DND-41 (cell line): ENCODE data around the gene ERAP2.

ENCODE experiments used
- EZH2 ChIP-seq: IDR thresholded peaks from 3 replicates; pipeline ENCODE4 v1.6.1; 2012; ENCODE audit warnings: borderline replicate concordance, low read depth, mild to moderate bottlenecking, moderate library complexity, low read length, inconsistent platforms; ENCODE audit not compliant: severe bottlenecking
- TF ChIP-seq, protein P1 (sequence below): IDR thresholded peaks from 2 replicates; pipeline ENCODE4 v1.5.1; 2012; ENCODE audit warnings: borderline replicate concordance, low read length, moderate library complexity, mild to moderate bottlenecking; ENCODE audit not compliant: poor library complexity, severe bottlenecking; ENCODE audit errors: extremely low read depth

DNA sequence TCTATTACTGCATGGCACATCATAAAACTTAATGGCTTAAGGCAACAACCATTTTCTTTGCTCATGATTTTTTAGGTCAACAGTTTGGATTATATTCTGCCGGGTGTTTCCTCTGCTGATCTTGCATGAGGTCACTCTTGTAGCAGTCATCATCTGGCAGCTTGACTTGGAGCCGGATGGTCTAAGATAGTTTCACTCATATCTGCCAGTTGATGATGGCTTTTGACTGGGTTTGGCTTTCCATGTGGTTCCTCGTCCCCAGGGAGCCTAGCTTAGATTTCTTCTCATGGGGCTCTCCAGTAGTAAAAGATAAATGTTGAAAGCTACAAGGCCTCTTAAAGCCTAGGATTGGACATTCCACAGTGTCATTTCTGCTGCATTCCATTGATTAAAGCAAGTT lies 87.0 kb downstream of the ERAP2 start:
- no peak for TF ChIP-seq EZH2
- TF ChIP-seq, protein P1, sequence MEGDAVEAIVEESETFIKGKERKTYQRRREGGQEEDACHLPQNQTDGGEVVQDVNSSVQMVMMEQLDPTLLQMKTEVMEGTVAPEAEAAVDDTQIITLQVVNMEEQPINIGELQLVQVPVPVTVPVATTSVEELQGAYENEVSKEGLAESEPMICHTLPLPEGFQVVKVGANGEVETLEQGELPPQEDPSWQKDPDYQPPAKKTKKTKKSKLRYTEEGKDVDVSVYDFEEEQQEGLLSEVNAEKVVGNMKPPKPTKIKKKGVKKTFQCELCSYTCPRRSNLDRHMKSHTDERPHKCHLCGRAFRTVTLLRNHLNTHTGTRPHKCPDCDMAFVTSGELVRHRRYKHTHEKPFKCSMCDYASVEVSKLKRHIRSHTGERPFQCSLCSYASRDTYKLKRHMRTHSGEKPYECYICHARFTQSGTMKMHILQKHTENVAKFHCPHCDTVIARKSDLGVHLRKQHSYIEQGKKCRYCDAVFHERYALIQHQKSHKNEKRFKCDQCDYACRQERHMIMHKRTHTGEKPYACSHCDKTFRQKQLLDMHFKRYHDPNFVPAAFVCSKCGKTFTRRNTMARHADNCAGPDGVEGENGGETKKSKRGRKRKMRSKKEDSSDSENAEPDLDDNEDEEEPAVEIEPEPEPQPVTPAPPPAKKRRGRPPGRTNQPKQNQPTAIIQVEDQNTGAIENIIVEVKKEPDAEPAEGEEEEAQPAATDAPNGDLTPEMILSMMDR: no peak
